ENCODE results near the gene HES5.

Gene HES5

GRCh38 chr1:2542246-2542915 lies 12.3 kb upstream of the HES5 start:
- DNase-seq (ENCODE audit: insufficient read length, low spot score) (no peak), FAIRE-seq (no peak)
- TF ChIP-seq, protein P1, sequence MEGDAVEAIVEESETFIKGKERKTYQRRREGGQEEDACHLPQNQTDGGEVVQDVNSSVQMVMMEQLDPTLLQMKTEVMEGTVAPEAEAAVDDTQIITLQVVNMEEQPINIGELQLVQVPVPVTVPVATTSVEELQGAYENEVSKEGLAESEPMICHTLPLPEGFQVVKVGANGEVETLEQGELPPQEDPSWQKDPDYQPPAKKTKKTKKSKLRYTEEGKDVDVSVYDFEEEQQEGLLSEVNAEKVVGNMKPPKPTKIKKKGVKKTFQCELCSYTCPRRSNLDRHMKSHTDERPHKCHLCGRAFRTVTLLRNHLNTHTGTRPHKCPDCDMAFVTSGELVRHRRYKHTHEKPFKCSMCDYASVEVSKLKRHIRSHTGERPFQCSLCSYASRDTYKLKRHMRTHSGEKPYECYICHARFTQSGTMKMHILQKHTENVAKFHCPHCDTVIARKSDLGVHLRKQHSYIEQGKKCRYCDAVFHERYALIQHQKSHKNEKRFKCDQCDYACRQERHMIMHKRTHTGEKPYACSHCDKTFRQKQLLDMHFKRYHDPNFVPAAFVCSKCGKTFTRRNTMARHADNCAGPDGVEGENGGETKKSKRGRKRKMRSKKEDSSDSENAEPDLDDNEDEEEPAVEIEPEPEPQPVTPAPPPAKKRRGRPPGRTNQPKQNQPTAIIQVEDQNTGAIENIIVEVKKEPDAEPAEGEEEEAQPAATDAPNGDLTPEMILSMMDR (IDR thresholded peaks at IDR 0.05; ENCODE audit: insufficient read depth, missing control alignments), result no peak

- TF ChIP-seq, protein P1 (IDR thresholded peaks at IDR 0.05; ENCODE audit: insufficient read depth, missing control alignments), result no peak
- DNase-seq (ENCODE audit: insufficient read length, low spot score) (no peak), FAIRE-seq (no peak)
These were observed 11.7 kb upstream of the HES5 start for GRCh38 chr1:2541619-2542245.

DNA sequence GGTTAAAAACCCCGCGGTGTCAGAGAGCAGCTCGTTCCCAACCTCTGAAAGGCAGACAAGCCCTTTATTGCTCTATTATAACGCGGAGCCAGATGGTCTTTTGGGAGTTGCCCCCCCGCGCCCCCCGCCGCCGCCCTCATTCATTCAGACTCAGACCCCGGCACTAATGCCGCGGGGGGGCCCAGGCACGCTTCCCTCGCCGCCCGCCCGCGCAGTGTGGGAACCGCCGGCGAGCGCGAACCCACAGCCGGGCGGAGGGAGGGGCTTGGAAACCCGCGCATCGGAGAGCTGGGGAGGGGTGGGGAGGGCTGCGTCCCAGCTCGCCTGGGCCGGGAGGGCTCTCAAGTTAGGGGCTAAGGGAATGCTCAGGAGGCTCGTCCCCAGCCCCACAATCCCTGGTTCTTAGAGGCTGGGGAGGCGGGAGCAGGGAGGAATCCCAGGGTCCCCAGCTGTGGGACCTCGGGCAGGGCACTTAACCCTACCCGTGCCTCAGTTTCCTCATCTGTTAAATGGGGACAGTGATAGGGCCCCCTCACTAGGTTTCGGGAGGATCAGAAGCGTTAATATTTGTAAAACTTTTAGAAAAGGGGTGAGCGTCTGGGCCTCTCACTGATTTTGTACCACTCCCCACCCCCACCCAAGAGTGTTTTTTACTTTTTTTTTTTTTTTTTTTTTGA lies 10.9 kb upstream of the HES5 start:
- TF ChIP-seq, protein P1 (IDR thresholded peaks at IDR 0.05; ENCODE audit: insufficient read depth, missing control alignments), result no peak
- FAIRE-seq (no peak), DNase-seq (ENCODE audit: insufficient read length, low spot score) (no peak)

GRCh38 chr1:2539312-2539907 lies 9.3 kb upstream of the HES5 start:
- DNase-seq (ENCODE audit: insufficient read length, low spot score), result no peak
- FAIRE-seq, result no peak
- TF ChIP-seq, protein P1 (IDR thresholded peaks at IDR 0.05; ENCODE audit: insufficient read depth, missing control alignments), result no peak

- TF ChIP-seq, protein P1 (IDR thresholded peaks at IDR 0.05; ENCODE audit: insufficient read depth, missing control alignments), result no peak
- DNase-seq (ENCODE audit: insufficient read length, low spot score), result no peak
- FAIRE-seq, result no peak
These were observed 8.8 kb upstream of the HES5 start for GRCh38 chr1:2538872-2539271.

DNA sequence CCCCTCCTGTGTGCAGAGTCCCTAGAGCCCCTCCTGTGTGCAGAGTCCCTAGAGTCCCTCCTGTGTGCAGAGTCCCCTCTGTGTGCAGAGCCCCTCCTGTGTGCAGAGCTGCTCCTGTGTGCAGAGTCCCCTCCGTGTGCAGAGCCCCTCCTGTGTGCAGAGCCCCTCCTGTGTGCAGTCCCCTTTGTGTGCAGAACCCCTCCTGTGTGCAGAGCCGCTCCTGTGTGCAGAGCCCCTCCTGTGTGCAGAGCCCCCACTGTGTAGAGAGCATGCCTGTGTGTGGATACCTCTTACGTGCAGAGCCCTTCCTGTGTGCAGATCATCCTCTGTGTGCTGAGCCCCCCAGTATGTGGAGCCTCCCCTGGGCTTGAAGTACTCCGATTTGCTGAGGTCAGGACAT lies 8.3 kb upstream of the HES5 start:
- DNase-seq (ENCODE audit: insufficient read length, low spot score) (no peak), FAIRE-seq (no peak)
- TF ChIP-seq, protein P1 (IDR thresholded peaks at IDR 0.05; ENCODE audit: insufficient read depth, missing control alignments), result no peak

Data from D721Med (cell line).